Panc1 (cell line): ENCODE data around the gene SHBG. TPM values are rescaled to one million over a fixed set of nuclear protein-coding genes. Genes with fewer than 3 reads are reported as not detected.
A peak's percentile ranks its signal among the peaks of the same experiment; 100 is the strongest.

ENCODE experiments used
- ATAC-seq: fragments of 200-7000 bp; cut with Tn5 transposase; 2 replicates; pipeline ENCODE4 v1.9.1; 2020; ENCODE audit warnings: mild to moderate bottlenecking, moderate library complexity
- BruUV-seq: library from RNA; stranded (reverse); fragments of 400-500 nt; replicated peaks from 2 replicates; lab custom pipeline; 2021; lab: Mats Ljungman, UMichigan
- CTCF ChIA-PET: fragments of 300-600 bp; sonication (Branson Sonifier 250); formaldehyde crosslinking; loops from one replicate; lab custom pipeline; 2022; ENCODE audit warnings: antibody characterized with exemption; lab: Charles Lee
- POLR2A ChIA-PET: fragments of 300-600 bp; sonication (Branson Sonifier 250); formaldehyde crosslinking; loops from one replicate; lab custom pipeline; 2022; ENCODE audit warnings: antibody characterized with exemption; lab: Charles Lee
- DNase-seq: peaks from one replicate; pipeline ENCODE4 v3.0.0-alpha.2; 2010; ENCODE audit warnings: low read depth, low spot score
- H3K27ac ChIP-seq: 2 replicates; pipeline ENCODE4 v1.5.1; 2011; ENCODE audit warnings: mild to moderate bottlenecking, low read length, inconsistent platforms
- H3K27me3 ChIP-seq: fragments of 200-500 bp; sonication (Bioruptor generic); 2 replicates; pipeline ENCODE4 v1.6.0; 2014; ENCODE audit warnings: low read length, inconsistent platforms; ENCODE audit not compliant: control insufficient read depth, insufficient read depth
- H3K36me3 ChIP-seq: fragments of 200-500 bp; sonication (Bioruptor generic); 2 replicates; pipeline ENCODE4 v1.5.1; 2014; ENCODE audit warnings: inconsistent platforms, mild to moderate bottlenecking, low read length, moderate library complexity; ENCODE audit not compliant: control insufficient read depth, insufficient read depth
- H3K4me1 ChIP-seq: 2 replicates; pipeline ENCODE4 v1.5.1; 2011; ENCODE audit warnings: inconsistent platforms, mild to moderate bottlenecking, low read length, moderate library complexity; ENCODE audit not compliant: control insufficient read depth, insufficient read depth
- H3K4me3 ChIP-seq, 2 experiments: 2 replicates each; pipeline ENCODE4 v1.5.1; 2011 to 2012; ENCODE audit warnings: low read depth in 2 of 2, low read length in 2 of 2, mild to moderate bottlenecking in 2 of 2, inconsistent platforms in 1 of 2, moderate library complexity in 1 of 2
- H3K9me3 ChIP-seq: fragments of 200-500 bp; sonication (Bioruptor generic); 2 replicates; pipeline ENCODE4 v1.5.1; 2014; ENCODE audit warnings: low read depth, mild to moderate bottlenecking, inconsistent platforms, low read length, moderate library complexity; ENCODE audit not compliant: control insufficient read depth, insufficient read depth
- POLR2AphosphoS5 ChIP-seq: IDR thresholded peaks from 2 replicates; pipeline ENCODE4 v1.6.1; 2012; ENCODE audit warnings: mild to moderate bottlenecking, low read depth, low read length, moderate library complexity
- SIN3A ChIP-seq: IDR thresholded peaks from 2 replicates; pipeline ENCODE4 v1.6.1; 2012; ENCODE audit warnings: low read depth, mild to moderate bottlenecking, low read length, moderate library complexity, borderline replicate concordance; ENCODE audit not compliant: insufficient read depth
- TCF7L2 ChIP-seq: IDR thresholded peaks from 2 replicates; pipeline ENCODE4 v1.6.1; 2011; ENCODE audit warnings: mild to moderate bottlenecking, low read depth, low read length, inconsistent platforms
- in situ Hi-C: cut with HindIII; loops from 2 replicates; pipeline ENCODE4 v1.10.0; 2016; ENCODE audit warnings: low sequenced_read_pairs, low pct_unique_long_range_greater_than_20kb
- intact Hi-C: fragments of 100-400 bp; cut with micrococcal nuclease; formaldehyde crosslinking; loops from one replicate; pipeline ENCODE4 v1.10.0; 2022; ENCODE audit not compliant: unreplicated experiment
- total RNA-seq: library from RNA; stranded (reverse); gene quantifications from one replicate; pipeline ENCODE4 v1.2.1, GENCODE V29; 2021; ENCODE audit not compliant: unreplicated experiment
- TF ChIP-seq, protein P1 (sequence below): fragments of 450-650 bp; IDR thresholded peaks from 2 replicates; pipeline ENCODE4 v1.5.1; 2017; ENCODE audit warnings: mild to moderate bottlenecking
- TF ChIP-seq, protein P2 (sequence below), 2 experiments: IDR thresholded peaks; 2 replicates each; pipeline ENCODE4 v1.6.1; 2011 to 2012; ENCODE audit warnings: low read depth in 2 of 2, control low read depth in 1 of 2, low read length in 1 of 2, mild to moderate bottlenecking in 1 of 2, moderate library complexity in 1 of 2; ENCODE audit not compliant: insufficient read depth in 1 of 2

Gene SHBG
- total RNA-seq, 1 experiment from 2014 or later, result 1.2 TPM

DNA sequence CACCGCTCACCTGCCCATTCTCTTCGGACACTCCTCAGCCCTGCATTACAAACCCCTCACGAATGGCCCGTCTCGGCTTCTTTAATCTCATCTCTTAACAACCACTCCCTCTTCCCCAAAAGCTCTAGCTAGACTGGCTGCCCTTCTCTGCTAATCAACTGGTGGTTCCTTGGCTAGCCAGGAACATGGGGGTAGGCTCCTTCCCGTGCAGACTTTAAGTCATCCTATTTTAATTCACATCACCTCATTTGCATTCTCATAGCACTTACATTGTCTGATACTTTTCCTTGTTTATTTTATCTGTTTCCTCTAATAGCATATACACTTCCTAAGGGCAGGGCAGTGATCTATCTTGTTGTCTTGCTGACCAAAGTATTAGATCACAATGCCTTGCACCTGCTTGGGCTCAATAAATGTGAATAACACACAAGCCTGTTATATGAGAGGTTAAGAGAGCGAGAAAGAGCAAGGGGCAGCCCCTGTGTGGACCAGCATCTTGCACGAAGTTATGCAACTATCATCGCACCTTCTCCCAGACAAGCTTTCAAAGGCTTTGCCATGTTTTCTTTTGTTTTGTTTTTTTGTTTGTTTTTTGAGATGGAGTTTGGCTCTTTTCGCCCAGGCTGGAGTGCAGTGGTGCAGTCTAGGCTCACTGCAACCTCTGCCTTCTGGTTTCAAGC lies 47.6 kb downstream of the SHBG start:
- ATAC-seq, result no peak
- in situ Hi-C loops, result no loop called here
- Histone ChIP-seq H3K9me3 (no peaks in the 10 kb centered on the region), H3K27ac (no peak overlapping the region), H3K4me3 (no peak overlapping the region), H3K36me3 (0 out of 2 replicates have a peak, but pooled peaks cover 2% of the 10 kb centered on the region), H3K27me3 (no peaks in the 10 kb centered on the region), H3K4me1 (no peaks in the 10 kb centered on the region)
- TF ChIP-seq, protein P1, sequence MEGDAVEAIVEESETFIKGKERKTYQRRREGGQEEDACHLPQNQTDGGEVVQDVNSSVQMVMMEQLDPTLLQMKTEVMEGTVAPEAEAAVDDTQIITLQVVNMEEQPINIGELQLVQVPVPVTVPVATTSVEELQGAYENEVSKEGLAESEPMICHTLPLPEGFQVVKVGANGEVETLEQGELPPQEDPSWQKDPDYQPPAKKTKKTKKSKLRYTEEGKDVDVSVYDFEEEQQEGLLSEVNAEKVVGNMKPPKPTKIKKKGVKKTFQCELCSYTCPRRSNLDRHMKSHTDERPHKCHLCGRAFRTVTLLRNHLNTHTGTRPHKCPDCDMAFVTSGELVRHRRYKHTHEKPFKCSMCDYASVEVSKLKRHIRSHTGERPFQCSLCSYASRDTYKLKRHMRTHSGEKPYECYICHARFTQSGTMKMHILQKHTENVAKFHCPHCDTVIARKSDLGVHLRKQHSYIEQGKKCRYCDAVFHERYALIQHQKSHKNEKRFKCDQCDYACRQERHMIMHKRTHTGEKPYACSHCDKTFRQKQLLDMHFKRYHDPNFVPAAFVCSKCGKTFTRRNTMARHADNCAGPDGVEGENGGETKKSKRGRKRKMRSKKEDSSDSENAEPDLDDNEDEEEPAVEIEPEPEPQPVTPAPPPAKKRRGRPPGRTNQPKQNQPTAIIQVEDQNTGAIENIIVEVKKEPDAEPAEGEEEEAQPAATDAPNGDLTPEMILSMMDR, result no peak
- TF ChIP-seq TCF7L2 (no peak), SIN3A (no peak), POLR2AphosphoS5 (no peak)
- TF ChIP-seq, protein P2, sequence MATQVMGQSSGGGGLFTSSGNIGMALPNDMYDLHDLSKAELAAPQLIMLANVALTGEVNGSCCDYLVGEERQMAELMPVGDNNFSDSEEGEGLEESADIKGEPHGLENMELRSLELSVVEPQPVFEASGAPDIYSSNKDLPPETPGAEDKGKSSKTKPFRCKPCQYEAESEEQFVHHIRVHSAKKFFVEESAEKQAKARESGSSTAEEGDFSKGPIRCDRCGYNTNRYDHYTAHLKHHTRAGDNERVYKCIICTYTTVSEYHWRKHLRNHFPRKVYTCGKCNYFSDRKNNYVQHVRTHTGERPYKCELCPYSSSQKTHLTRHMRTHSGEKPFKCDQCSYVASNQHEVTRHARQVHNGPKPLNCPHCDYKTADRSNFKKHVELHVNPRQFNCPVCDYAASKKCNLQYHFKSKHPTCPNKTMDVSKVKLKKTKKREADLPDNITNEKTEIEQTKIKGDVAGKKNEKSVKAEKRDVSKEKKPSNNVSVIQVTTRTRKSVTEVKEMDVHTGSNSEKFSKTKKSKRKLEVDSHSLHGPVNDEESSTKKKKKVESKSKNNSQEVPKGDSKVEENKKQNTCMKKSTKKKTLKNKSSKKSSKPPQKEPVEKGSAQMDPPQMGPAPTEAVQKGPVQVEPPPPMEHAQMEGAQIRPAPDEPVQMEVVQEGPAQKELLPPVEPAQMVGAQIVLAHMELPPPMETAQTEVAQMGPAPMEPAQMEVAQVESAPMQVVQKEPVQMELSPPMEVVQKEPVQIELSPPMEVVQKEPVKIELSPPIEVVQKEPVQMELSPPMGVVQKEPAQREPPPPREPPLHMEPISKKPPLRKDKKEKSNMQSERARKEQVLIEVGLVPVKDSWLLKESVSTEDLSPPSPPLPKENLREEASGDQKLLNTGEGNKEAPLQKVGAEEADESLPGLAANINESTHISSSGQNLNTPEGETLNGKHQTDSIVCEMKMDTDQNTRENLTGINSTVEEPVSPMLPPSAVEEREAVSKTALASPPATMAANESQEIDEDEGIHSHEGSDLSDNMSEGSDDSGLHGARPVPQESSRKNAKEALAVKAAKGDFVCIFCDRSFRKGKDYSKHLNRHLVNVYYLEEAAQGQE (IDR thresholded peaks at IDR 0.05; ENCODE audit: insufficient read depth in 1 of 2, low read depth in 2 of 2, low read length in 1 of 2), result no peak
- TSS peak; percentile 32 for BruUV-seq
- CTCF ChIA-PET, result interaction anchor here (0.5 kb wide), 1 partner anchor 8 kb away, joined by 4 read pairs; no protein-coding TSS in a partner anchor
- intact Hi-C loops, result no loop called here
- DNase-seq, result no peak
- POLR2A ChIA-PET, result no interaction called here

Other genes with a start within 250 kb of the SHBG start
- gene TNK1, start 249.0 kb upstream of the SHBG start, total RNA-seq, result 6.2 TPM
- gene PLSCR3, start 235.6 kb upstream of the SHBG start, total RNA-seq, result 32.0 TPM
- gene TMEM256, start 226.0 kb upstream of the SHBG start, total RNA-seq, result 35.8 TPM
- 33.6 TPM for gene NLGN2, start 222.3 kb upstream of the SHBG start, total RNA-seq
- gene SPEM1, start 209.8 kb upstream of the SHBG start, total RNA-seq, result not detected
- not detected for gene SPEM2, start 204.5 kb upstream of the SHBG start, total RNA-seq
- not detected for gene SPEM3, start 201.3 kb upstream of the SHBG start, total RNA-seq
- gene TMEM102, start 194.7 kb upstream of the SHBG start, total RNA-seq, result 8.5 TPM
- gene FGF11, start 190.6 kb upstream of the SHBG start, total RNA-seq, result 4.4 TPM
- gene CHRNB1, start 185.1 kb upstream of the SHBG start, total RNA-seq, result 14.3 TPM
- 24.9 TPM for gene ZBTB4, start 150.5 kb upstream of the SHBG start, total RNA-seq
- gene SLC35G6, start 148.7 kb upstream of the SHBG start, total RNA-seq, result not detected
- gene POLR2A, start 145.8 kb upstream of the SHBG start, total RNA-seq, result 181 TPM
- 12.6 TPM for gene TNFSF12, start 81.1 kb upstream of the SHBG start, total RNA-seq
- gene TNFSF13, start 71.4 kb upstream of the SHBG start, total RNA-seq, result 2.3 TPM
- gene SENP3, start 68.2 kb upstream of the SHBG start, total RNA-seq, result 63.7 TPM
- gene CD68, start 50.5 kb upstream of the SHBG start, total RNA-seq, result 51.6 TPM
- gene MPDU1, start 46.3 kb upstream of the SHBG start, total RNA-seq, result 47.1 TPM
- gene SOX15, start 40.0 kb upstream of the SHBG start, total RNA-seq, result 0.33 TPM
- gene FXR2, start 15.2 kb upstream of the SHBG start, total RNA-seq, result 39.7 TPM
- 74.8 TPM for gene SAT2, start 2.3 kb upstream of the SHBG start, total RNA-seq
- 0.08 TPM for gene ATP1B2, start 20.8 kb downstream of the SHBG start, total RNA-seq
- 129 TPM for gene TP53, start 57.4 kb downstream of the SHBG start, total RNA-seq
- 27.0 TPM for gene WRAP53, start 58.3 kb downstream of the SHBG start, total RNA-seq
- 2.5 TPM for gene EFNB3, start 75.1 kb downstream of the SHBG start, total RNA-seq
- 0.13 TPM for gene DNAH2, start 87.6 kb downstream of the SHBG start, total RNA-seq
- 19.9 TPM for gene KDM6B, start 204.1 kb downstream of the SHBG start, total RNA-seq
- gene TMEM88, start 224.9 kb downstream of the SHBG start, total RNA-seq, result 1.6 TPM
- 75.2 TPM for gene NAA38, start 227.4 kb downstream of the SHBG start, total RNA-seq
- gene CYB5D1, start 227.9 kb downstream of the SHBG start, total RNA-seq, result 8.6 TPM